Activated naive CD4-positive, alpha-beta T cell treated with anti-CD3 and anti-CD28 coated beads for 36 hours (primary cell): ENCODE results near the gene BEND6. TPM values are rescaled to one million over a fixed set of nuclear protein-coding genes. Genes with fewer than 3 reads are reported as not detected.

Experiments
- CTCF ChIA-PET: fragments of 350-600 bp; sonication (Branson Sonifier 250); formaldehyde crosslinking; loops from one replicate; lab custom pipeline; 2021; ENCODE audit warnings: antibody characterized with exemption; lab: Charles Lee
- DNase-seq: peaks from one replicate; pipeline ENCODE4 v3.0.0-alpha.2; 2020
- H3K27ac Mint-ChIP-seq: one replicate; pipeline ENCODE4 v1.8.0; 2021; ENCODE audit warnings: mild to moderate bottlenecking, mixed read lengths
- H3K27me3 Mint-ChIP-seq: one replicate; pipeline ENCODE4 v1.8.0; 2021; ENCODE audit warnings: low read depth, mixed read lengths
- H3K36me3 Mint-ChIP-seq: one replicate; pipeline ENCODE4 v1.8.0; 2021; ENCODE audit warnings: low read depth, mixed read lengths
- H3K4me1 Mint-ChIP-seq: one replicate; pipeline ENCODE4 v1.8.0; 2021; ENCODE audit warnings: low read depth, mixed read lengths
- H3K4me3 Mint-ChIP-seq: one replicate; pipeline ENCODE4 v1.8.0; 2021; ENCODE audit warnings: mild to moderate bottlenecking, moderate library complexity, mixed read lengths
- H3K9me3 Mint-ChIP-seq: one replicate; pipeline ENCODE4 v1.8.0; 2021; ENCODE audit warnings: mixed read lengths
- intact Hi-C: fragments of 100-400 bp; cut with micrococcal nuclease; formaldehyde crosslinking; loops from one replicate; pipeline ENCODE4 v1.15.1; 2023
- total RNA-seq, 2 experiments: library from RNA; stranded (reverse); gene quantifications; one replicate each; pipeline ENCODE4 v1.2.3, GENCODE V29; 2021

BEND6 gene
- total RNA-seq, 2 experiments from 2014 or later = not detected

DNA sequence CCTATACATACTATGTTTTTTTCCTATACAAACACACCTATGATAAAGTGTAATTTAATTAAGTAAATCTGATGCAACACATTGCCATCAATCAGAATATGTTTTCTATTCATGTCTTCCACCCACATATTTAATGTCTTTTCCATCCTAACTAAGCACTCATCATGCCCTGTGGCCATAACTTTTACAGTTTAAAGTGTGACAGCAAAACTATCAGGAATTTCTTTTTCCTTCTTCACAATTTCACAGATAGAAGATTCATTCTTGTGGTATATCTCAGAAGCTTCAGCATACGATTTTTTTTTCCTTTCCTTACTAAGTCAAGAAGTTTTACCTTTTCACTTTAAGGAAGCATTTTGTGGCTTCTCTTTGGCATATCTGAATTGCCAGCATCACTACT lies 7.0 kb upstream of the BEND6 start:
- Mint-ChIP-seq H3K9me3 (no peaks in the 10 kb centered on the region), H3K4me1 (no peaks in the 10 kb centered on the region), H3K27ac (no peak overlapping the region), H3K4me3 (no peak overlapping the region), H3K27me3 (peaks cover 48% of the 10 kb centered on the region), H3K36me3 (no peaks in the 10 kb centered on the region)
- no peak for DNase-seq
- intact Hi-C loops = no loop called here
- CTCF ChIA-PET = no interaction called here

DNA sequence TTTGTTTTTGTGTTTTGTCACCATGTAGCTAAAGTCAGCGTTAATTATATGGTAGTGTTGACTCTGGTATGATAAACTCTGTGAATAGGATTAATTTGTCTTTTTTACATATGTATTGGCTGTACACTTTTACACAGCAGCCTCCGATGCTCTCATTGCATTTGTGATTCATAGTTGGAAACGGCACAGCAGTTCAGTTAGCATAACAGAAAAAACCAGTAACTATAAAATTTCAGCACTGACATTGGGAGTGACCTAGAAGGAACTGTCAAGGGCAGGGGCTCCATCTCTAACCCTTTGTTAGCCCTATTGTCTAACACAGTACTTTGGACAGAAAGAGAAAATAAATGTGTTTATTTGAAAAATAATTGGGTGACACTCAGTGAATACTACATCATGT lies 5.6 kb upstream of the BEND6 start:
- CTCF ChIA-PET = no interaction called here
- DNase-seq = no peak
- peaks cover 59% of the 10 kb centered on the region for H3K27me3 Mint-ChIP-seq

DNA sequence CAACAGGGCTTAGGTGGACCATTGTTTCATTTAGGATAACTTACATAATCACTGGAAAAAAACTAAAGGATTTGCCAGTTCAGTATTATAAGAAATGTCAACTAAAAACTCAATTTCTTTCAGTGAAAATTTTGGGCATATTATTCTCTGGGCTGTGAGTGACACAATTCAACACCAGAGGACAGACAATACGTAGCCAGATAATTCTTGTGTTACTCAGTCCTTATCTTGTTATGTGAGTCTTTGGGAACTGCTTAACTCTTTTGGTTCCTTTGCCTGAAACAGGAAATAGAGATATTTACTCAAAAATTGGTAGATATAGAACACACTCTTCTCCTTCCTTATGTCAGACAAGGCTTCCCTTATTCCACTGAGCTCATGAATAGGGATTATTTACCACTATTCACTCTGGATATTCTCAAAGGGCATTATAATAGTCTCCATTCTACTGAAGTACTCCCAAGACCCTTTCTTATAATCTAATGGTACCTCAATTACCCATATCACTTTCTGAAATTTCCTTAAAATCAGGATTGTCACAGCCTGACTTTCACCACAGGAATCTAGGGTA lies 4.9 kb upstream of the BEND6 start:
- intact Hi-C loops = loop anchor here (10.0 kb wide), 1 partner anchor 345 kb away; no protein-coding TSS in a partner anchor
- Mint-ChIP-seq H3K27ac (no peak overlapping the region), H3K4me3 (no peak overlapping the region), H3K9me3 (no peaks in the 10 kb centered on the region), H3K27me3 (peaks cover 57% of the 10 kb centered on the region), H3K4me1 (peaks cover 3% of the 10 kb centered on the region), H3K36me3 (no peaks in the 10 kb centered on the region)
- DNase-seq = no peak
- CTCF ChIA-PET = no interaction called here

More for the DNA sequence above, 5.6 kb upstream of the BEND6 start:
- peaks cover 3% of the 10 kb centered on the region for H3K4me1 Mint-ChIP-seq
- H3K4me3 Mint-ChIP-seq = no peak overlapping the region
- intact Hi-C loops = no loop called here
- no peaks in the 10 kb centered on the region for H3K9me3 Mint-ChIP-seq
- H3K36me3 Mint-ChIP-seq = no peaks in the 10 kb centered on the region
- no peak overlapping the region for H3K27ac Mint-ChIP-seq

DNA sequence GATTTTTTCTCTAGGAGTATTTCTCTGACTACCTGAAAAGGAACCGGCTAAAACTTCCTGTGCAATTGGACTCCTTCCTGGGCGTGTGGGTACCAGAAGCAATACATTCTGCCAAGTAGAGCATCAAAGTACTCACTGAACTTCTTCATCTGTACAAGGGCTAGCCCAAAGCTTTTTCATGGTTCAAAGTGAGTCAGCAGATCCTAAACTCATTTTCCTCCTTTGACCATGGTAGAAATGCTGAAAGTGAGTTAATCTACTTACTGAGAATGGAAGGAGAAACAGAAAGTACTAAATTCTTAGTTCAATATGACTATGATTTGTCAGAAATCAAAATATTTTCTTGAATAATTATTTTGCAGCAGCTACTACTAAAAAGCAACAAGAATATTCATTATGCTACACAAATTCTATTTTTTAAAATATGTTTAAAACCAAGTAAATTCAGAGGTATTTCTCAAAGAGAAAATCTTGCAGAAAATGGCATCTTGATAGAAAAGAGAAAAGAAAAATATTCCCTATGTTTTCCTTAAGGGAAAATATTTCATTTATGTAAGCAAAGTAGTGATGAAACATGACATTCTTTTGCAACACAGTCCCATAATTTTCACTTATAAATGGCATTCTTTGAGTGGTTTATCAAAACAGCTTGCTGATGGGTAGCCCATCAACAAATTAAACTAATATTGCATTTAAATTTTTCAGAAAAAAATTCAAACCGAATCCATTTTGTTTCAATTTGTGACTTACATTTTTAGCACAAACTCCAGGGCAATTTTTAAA lies 3.7 kb upstream of the BEND6 start:
- peaks cover 8% of the 10 kb centered on the region for H3K4me1 Mint-ChIP-seq
- intact Hi-C loops = loop anchor here (10.0 kb wide), 1 partner anchor 346 kb away; no protein-coding TSS in a partner anchor
- CTCF ChIA-PET = interaction anchor here (0.7 to 1.8 kb wide), 3 partner anchors 10 to 47 kb away, joined by 4 to 7 read pairs (median 5); no protein-coding TSS in a partner anchor
- no peak overlapping the region for H3K4me3 Mint-ChIP-seq
- no peak for DNase-seq
- H3K27me3 Mint-ChIP-seq = peaks cover 62% of the 10 kb centered on the region
- H3K36me3 Mint-ChIP-seq = no peaks in the 10 kb centered on the region
- H3K27ac Mint-ChIP-seq = no peak overlapping the region
- no peaks in the 10 kb centered on the region for H3K9me3 Mint-ChIP-seq

DNA sequence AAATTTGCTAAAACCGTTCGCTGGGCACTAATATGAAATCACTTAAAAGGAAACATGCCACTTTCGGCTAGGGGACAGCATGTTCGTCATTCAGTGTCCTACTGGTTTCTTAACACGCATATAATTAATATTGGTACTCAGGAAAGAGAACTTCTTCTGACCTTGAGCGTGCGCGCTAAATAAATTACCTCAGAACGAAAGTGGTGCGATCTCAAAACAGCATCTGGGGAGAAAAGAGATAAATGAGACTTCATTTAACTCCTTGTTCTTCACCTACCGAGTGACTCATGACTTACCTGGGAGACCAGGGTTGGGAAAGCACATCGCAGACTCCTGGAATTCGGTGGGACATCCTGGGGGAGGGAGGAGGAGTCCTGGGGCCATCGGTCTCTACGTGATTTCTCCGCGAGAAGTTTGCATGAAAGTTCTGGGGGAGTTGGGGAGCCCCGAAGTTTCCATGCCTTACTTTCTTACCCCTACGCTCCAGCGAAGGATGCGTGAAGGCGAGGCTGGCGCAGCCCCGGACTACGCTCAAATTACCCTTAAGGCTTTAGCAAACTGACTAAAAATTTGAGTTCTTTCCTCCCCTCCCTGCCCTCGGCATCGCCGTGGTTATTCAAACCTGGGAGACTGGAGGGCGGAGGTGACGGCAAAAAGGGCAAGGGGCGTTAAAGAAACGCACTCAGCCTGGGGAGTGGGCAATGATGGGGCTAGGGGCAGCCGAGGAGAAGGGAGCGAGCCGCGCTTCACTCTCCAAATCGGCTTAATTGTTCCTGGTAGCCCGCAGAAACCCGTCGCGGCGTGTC lies 1.1 kb upstream of the BEND6 start:
- H3K9me3 Mint-ChIP-seq = no peaks in the 10 kb centered on the region
- no peaks in the 10 kb centered on the region for H3K36me3 Mint-ChIP-seq
- peaks cover 8% of the 10 kb centered on the region for H3K4me1 Mint-ChIP-seq
- H3K27ac Mint-ChIP-seq = no peak overlapping the region
- CTCF ChIA-PET = interaction anchor here (1.9 kb wide), 1 partner anchor 10 kb away, joined by 5 read pairs; no protein-coding TSS in a partner anchor
- peak overlapping the region; percentile 84 for H3K4me3 Mint-ChIP-seq
- peak; percentile 26 for DNase-seq
- H3K27me3 Mint-ChIP-seq = peaks cover 63% of the 10 kb centered on the region
- intact Hi-C loops = loop anchor here (1.0 to 10.0 kb wide), 4 partner anchors 67 to 349 kb away; no protein-coding TSS in a partner anchor

DNA sequence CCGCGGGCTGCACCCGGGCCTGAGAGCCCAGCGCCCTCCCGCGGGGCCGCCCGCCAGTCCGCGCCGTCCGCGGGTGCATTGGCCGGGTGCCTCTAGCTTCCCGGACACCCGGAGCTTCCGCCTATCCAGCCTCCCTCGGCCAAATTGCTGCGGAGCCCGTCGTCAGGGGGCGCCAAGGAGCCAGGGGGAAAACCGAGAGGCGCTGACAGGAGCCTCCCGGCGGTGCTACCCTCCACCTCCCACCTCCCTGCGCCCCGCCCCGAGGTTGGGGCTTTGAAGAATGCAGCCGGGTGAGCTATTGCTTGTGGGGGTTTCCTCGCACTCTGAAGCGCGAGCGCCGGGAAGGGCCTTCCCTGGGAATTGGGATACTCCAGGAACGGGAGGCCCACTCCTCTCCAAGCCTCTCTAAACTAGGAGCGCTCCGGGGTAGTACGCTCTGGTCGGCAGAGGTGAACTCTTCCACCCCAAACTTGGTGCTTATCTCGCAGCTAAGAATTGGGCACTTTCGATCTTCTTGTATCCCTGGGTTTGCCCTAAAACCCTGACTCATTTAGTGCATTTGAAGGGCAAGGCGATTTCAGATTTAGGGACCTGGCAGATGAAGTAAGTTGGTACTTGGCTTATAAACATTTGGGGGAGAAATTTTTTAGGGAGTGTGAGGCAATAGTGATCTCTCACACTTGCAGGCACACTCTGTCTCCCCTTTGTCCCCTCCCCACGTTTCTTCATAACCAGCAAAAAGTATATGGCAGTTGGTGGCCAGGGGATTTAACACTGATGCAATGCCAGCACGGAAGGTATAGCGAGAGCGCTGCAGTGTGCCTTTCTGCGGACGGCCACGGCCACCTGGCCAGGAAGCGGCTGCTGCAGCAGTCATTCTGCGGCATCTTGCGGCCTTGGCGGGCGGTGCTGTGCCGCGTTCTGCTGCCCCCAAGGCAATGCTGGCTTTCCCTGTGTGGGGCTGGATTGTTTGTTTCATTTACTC lies 556 bp downstream of the BEND6 start:
- CTCF ChIA-PET = interaction anchor here (1.1 to 2.6 kb wide), 7 partner anchors 9 to 361 kb away, joined by 3 to 18 read pairs (median 5); partner anchors contain the start of genes PRIM2 and ZNF451
- Mint-ChIP-seq H3K27me3 (peaks cover 60% of the 10 kb centered on the region), H3K36me3 (no peaks in the 10 kb centered on the region), H3K27ac (no peak overlapping the region), H3K4me3 (peak overlapping the region; percentile 74), H3K4me1 (peaks cover 8% of the 10 kb centered on the region), H3K9me3 (no peaks in the 10 kb centered on the region)
- peak; percentile 85 for DNase-seq
- intact Hi-C loops = loop anchor here (1.0 to 10.0 kb wide), 10 partner anchors 51 to 361 kb away; partner anchors contain the start of genes KIAA1586 and RAB23

DNA sequence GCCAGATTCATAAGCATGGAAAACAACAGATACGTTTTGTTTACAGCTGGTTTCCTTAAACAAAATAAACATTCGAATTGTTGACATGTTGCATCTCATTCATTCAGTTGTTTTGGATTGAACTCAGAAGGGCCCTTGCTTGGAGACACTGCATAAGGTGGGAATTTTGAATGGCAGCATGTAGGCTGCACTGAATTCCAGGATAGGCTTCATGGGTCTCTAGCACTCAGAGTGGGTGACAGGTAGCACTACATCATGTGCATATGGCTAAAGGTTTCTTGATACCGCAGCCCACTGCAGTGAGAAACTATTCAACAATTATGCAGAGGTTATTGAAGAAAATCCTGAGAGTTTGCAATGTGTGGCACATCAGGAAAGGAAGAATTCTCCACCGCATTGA lies 1.6 kb downstream of the BEND6 start:
- CTCF ChIA-PET = interaction anchor here (1.0 to 2.6 kb wide), 5 partner anchors 17 to 360 kb away, joined by 3 to 18 read pairs (median 3); partner anchors contain the start of gene PRIM2
- H3K4me3 Mint-ChIP-seq = no peak overlapping the region
- no peak for DNase-seq
- intact Hi-C loops = loop anchor here (10.0 kb wide), 1 partner anchor 352 kb away; no protein-coding TSS in a partner anchor
- no peaks in the 10 kb centered on the region for H3K36me3 Mint-ChIP-seq
- peaks cover 8% of the 10 kb centered on the region for H3K4me1 Mint-ChIP-seq
- H3K27ac Mint-ChIP-seq = no peak overlapping the region
- H3K27me3 Mint-ChIP-seq = peaks cover 57% of the 10 kb centered on the region
- no peaks in the 10 kb centered on the region for H3K9me3 Mint-ChIP-seq

DNA sequence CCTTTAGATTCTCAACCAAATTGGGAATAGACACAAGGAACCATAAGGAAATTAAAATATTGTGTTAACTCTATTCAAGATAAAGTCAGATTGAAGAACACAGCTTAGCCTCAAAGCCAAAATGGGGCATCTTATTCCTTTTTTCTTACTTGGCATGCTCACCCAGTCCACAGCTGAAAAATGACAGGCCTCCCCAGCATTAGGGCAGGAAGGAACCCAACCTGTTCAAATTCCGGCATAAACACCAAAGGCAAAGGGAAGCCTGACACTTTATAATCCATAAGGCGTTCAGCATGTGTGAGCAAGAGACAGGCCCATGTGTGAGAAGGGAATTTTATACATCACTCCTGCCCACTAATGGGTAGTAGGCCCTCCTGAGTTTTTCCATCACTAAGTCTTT lies 2.9 kb downstream of the BEND6 start:
- no peaks in the 10 kb centered on the region for H3K36me3 Mint-ChIP-seq
- intact Hi-C loops = loop anchor here (10.0 kb wide), 1 partner anchor 353 kb away; no protein-coding TSS in a partner anchor
- peaks cover 46% of the 10 kb centered on the region for H3K27me3 Mint-ChIP-seq
- no peak for DNase-seq
- no peak overlapping the region for H3K4me3 Mint-ChIP-seq
- CTCF ChIA-PET = interaction anchor here (2.6 kb wide), 1 partner anchor 54 kb away, joined by 18 read pairs; no protein-coding TSS in a partner anchor
- H3K9me3 Mint-ChIP-seq = no peaks in the 10 kb centered on the region
- H3K27ac Mint-ChIP-seq = no peak overlapping the region
- peaks cover 8% of the 10 kb centered on the region for H3K4me1 Mint-ChIP-seq

DNA sequence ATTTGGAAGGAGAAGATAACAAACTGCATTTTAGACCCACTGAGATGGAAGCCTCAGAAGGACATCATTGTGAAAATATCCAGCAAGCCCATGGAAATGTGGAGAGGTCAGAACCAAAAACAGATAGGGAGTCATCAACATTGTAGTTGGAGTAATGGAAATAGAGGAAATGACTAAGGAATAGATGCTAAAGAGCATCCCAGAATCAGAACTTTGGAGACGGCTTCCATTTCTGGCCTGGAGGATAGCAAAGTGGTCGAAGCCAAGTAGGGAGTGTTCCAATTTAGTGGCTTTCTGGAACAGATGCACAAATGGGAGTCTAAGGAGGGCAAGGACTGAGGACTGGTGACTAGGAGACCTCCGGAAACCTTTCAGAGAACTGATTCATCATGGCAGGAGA lies 3.6 kb downstream of the BEND6 start:
- no peak for DNase-seq
- no peak overlapping the region for H3K4me3 Mint-ChIP-seq
- CTCF ChIA-PET = interaction anchor here (2.6 kb wide), 1 partner anchor 54 kb away, joined by 9 read pairs; no protein-coding TSS in a partner anchor
- peaks cover 40% of the 10 kb centered on the region for H3K27me3 Mint-ChIP-seq
- intact Hi-C loops = loop anchor here (10.0 kb wide), 1 partner anchor 354 kb away; no protein-coding TSS in a partner anchor
- H3K9me3 Mint-ChIP-seq = no peaks in the 10 kb centered on the region
- H3K4me1 Mint-ChIP-seq = peaks cover 8% of the 10 kb centered on the region
- H3K27ac Mint-ChIP-seq = no peak overlapping the region
- H3K36me3 Mint-ChIP-seq = no peaks in the 10 kb centered on the region

DNA sequence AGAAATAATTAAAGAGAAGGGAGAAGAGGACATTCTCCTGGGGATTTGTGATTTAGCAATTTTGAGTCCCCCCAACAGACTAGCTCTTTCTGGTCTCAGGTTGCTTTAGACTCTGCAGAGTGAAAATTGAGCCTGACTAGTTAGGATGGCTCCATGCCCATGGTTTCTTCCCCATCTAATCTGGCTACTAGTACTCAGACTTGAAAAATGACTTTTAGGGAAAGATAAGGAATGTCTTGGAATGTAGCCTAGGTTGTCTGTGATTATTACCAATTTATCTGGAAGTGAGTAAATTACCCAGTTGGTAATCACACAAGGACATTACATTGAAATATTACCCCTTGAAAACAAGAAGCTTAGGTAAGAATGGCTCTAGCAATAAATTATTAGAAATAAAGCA lies 4.2 kb downstream of the BEND6 start:
- no peak overlapping the region for H3K27ac Mint-ChIP-seq
- no peak overlapping the region for H3K4me3 Mint-ChIP-seq
- no peaks in the 10 kb centered on the region for H3K9me3 Mint-ChIP-seq
- DNase-seq = no peak
- H3K36me3 Mint-ChIP-seq = no peaks in the 10 kb centered on the region
- intact Hi-C loops = loop anchor here (10.0 kb wide), 1 partner anchor 354 kb away; no protein-coding TSS in a partner anchor
- CTCF ChIA-PET = interaction anchor here (2.6 kb wide), 1 partner anchor 55 kb away, joined by 9 read pairs; no protein-coding TSS in a partner anchor
- peaks cover 4% of the 10 kb centered on the region for H3K4me1 Mint-ChIP-seq
- H3K27me3 Mint-ChIP-seq = peaks cover 34% of the 10 kb centered on the region

DNA sequence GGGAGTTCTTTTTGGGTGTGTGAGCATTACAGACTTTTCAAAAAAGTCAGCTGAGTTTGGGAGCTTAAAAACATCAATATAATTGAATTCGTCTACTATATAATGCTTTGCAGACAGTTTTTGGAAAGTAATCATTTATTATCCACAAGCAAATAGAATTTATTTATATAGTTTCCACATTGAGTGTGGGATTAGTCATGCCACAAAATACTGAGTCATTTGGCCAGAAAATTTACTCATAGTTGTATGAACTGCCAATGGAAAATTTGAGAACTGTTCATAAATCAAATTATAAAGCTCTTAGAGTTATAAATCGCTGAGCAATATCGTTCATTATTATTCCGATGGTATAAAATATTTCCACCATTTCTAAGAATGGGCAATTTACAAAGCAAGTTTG lies 5.0 kb downstream of the BEND6 start:
- Mint-ChIP-seq H3K4me3 (no peak overlapping the region), H3K9me3 (no peaks in the 10 kb centered on the region), H3K27ac (no peak overlapping the region), H3K27me3 (peaks cover 32% of the 10 kb centered on the region), H3K36me3 (no peaks in the 10 kb centered on the region), H3K4me1 (peaks cover 4% of the 10 kb centered on the region)
- CTCF ChIA-PET = interaction anchor here (0.6 to 2.6 kb wide), 5 partner anchors 21 to 173 kb away, joined by 3 to 9 read pairs (median 6); no protein-coding TSS in a partner anchor
- DNase-seq = no peak
- intact Hi-C loops = loop anchor here (10.0 kb wide), 1 partner anchor 355 kb away; no protein-coding TSS in a partner anchor
